Neural progenitor cell (in vitro differentiated cells): ENCODE data around the gene XPO5. TPM values are rescaled to one million over a fixed set of nuclear protein-coding genes. Genes with fewer than 3 reads are reported as not detected.
"Not testable (repeated sequence)": the region's sequence is repeated elsewhere in the genome, so short reads cannot be mapped to it uniquely, and the experiment has no call there.

Experiments used
- DNase-seq: peaks from one replicate; pipeline ENCODE4 v3.0.0-alpha.2; 2016; ENCODE audit warnings: low spot score
- H2AFZ ChIP-seq: fragments of 200-600 bp; sonication (generic); replicated peaks from 2 replicates; pipeline ENCODE4 v1.6.1; 2016; ENCODE audit warnings: antibody characterized with exemption
- H3F3A ChIP-seq: fragments of 200-600 bp; sonication (generic); 2 replicates; pipeline ENCODE4 v1.6.1; 2016; ENCODE audit warnings: antibody characterized with exemption, low read depth
- H3K27ac ChIP-seq: fragments of 200-600 bp; sonication (generic); 2 replicates; pipeline ENCODE4 v1.5.1; 2016; ENCODE audit warnings: mild to moderate bottlenecking
- H3K27me3 ChIP-seq: fragments of 200-600 bp; sonication (generic); 2 replicates; pipeline ENCODE4 v1.6.1; 2016; ENCODE audit warnings: mild to moderate bottlenecking, moderate library complexity
- H3K36me3 ChIP-seq: fragments of 200-600 bp; sonication (generic); 2 replicates; pipeline ENCODE4 v1.5.1; 2016
- H3K4me1 ChIP-seq: fragments of 200-600 bp; sonication (generic); 2 replicates; pipeline ENCODE4 v1.6.1; 2016; ENCODE audit warnings: mixed run types
- H3K4me2 ChIP-seq: fragments of 200-600 bp; sonication (generic); 2 replicates; pipeline ENCODE4 v1.6.1; 2016
- H3K4me3 ChIP-seq: fragments of 200-600 bp; sonication (generic); 2 replicates; pipeline ENCODE4 v1.5.1; 2016
- H3K79me2 ChIP-seq: fragments of 200-600 bp; sonication (generic); 2 replicates; pipeline ENCODE4 v1.6.1; 2016; ENCODE audit warnings: low read depth
- H3K9ac ChIP-seq: fragments of 200-600 bp; sonication (generic); 2 replicates; pipeline ENCODE4 v1.6.1; 2016
- H3K9me3 ChIP-seq: fragments of 200-600 bp; sonication (generic); 2 replicates; pipeline ENCODE4 v1.5.1; 2016; ENCODE audit warnings: low read depth
- H4K20me1 ChIP-seq: fragments of 200-600 bp; sonication (generic); 2 replicates; pipeline ENCODE4 v1.6.1; 2016; ENCODE audit warnings: low read depth
- H3K27ac Mint-ChIP-seq: 3 replicates; pipeline ENCODE4 v1.8.0; 2021; ENCODE audit warnings: mixed read lengths
- H3K27me3 Mint-ChIP-seq: 2 replicates; pipeline ENCODE4 v1.8.0; 2022; ENCODE audit warnings: low read depth, mild to moderate bottlenecking, inconsistent platforms, moderate library complexity, mixed read lengths; ENCODE audit not compliant: insufficient read depth
- H3K36me3 Mint-ChIP-seq: 3 replicates; pipeline ENCODE4 v1.8.0; 2021; ENCODE audit warnings: mixed read lengths
- H3K4me1 Mint-ChIP-seq: 3 replicates; pipeline ENCODE4 v1.8.0; 2021; ENCODE audit warnings: mixed read lengths
- H3K4me3 Mint-ChIP-seq: 3 replicates; pipeline ENCODE4 v1.8.0; 2021; ENCODE audit warnings: mild to moderate bottlenecking, moderate library complexity, mixed read lengths
- H3K9me3 Mint-ChIP-seq: 3 replicates; pipeline ENCODE4 v1.8.0; 2020; ENCODE audit warnings: mixed read lengths
- CTCF ChIP-seq: fragments of 200-600 bp; sonication (generic); IDR thresholded peaks from 2 replicates; pipeline ENCODE4 v1.5.1; 2017; ENCODE audit warnings: antibody characterized with exemption, mild to moderate bottlenecking
- EZH2 ChIP-seq: fragments of 200-600 bp; sonication (generic); IDR thresholded peaks from 2 replicates; pipeline ENCODE4 v1.6.1; 2017; ENCODE audit warnings: antibody characterized with exemption, mild to moderate bottlenecking, moderate library complexity
- EZH2phosphoT487 ChIP-seq: fragments of 200-600 bp; sonication (generic); IDR thresholded peaks from 2 replicates; pipeline ENCODE4 v1.6.1; 2017; ENCODE audit warnings: antibody characterized with exemption
- total RNA-seq: library from RNA; depleted of rRNA; stranded (reverse); fragments of >200 nt; gene quantifications from 2 replicates; pipeline ENCODE4 v1.2.3, GENCODE V29; 2015; ENCODE audit warnings: low replicate concordance

XPO5 gene
- total RNA-seq, 1 donor from 2014 or later, result 65.0 TPM

GRCh38 chr6:43540507-43540906 lies 35.3 kb downstream of the XPO5 start:
- no peak for DNase-seq
- TF ChIP-seq CTCF (no peak), EZH2phosphoT487 (no peak), EZH2 (no peak)
- H3K4me2 ChIP-seq, result no peak overlapping the region
- H3K27ac ChIP-seq, result no peak overlapping the region
- no peaks in the 10 kb centered on the region for H3F3A ChIP-seq
- no peak overlapping the region for H3K27ac Mint-ChIP-seq
- no peaks in the 10 kb centered on the region for H3K27me3 Mint-ChIP-seq
- peaks cover 21% of the 10 kb centered on the region for H3K36me3 ChIP-seq
- H4K20me1 ChIP-seq, result no peaks in the 10 kb centered on the region
- H3K4me1 Mint-ChIP-seq, result no peaks in the 10 kb centered on the region
- H3K9me3 Mint-ChIP-seq, result no peaks in the 10 kb centered on the region
- no peak overlapping the region for H3K4me3 ChIP-seq
- H3K27me3 ChIP-seq, result no peaks in the 10 kb centered on the region
- peaks cover 15% of the 10 kb centered on the region for H3K36me3 Mint-ChIP-seq
- no peak overlapping the region for H3K9ac ChIP-seq
- no peaks in the 10 kb centered on the region for H3K9me3 ChIP-seq
- H2AFZ ChIP-seq, result no peak overlapping the region
- H3K4me1 ChIP-seq, result no peaks in the 10 kb centered on the region
- no peak overlapping the region for H3K4me3 Mint-ChIP-seq
- no peaks in the 10 kb centered on the region for H3K79me2 ChIP-seq

GRCh38 chr6:43539409-43539808 lies 36.4 kb downstream of the XPO5 start:
- H3K4me1 ChIP-seq, DNase-seq, H3F3A ChIP-seq, H3K4me3 ChIP-seq, H3K4me3 Mint-ChIP-seq, H3K9me3 ChIP-seq, H4K20me1 ChIP-seq, H3K27me3 Mint-ChIP-seq, H3K27ac Mint-ChIP-seq, H3K9ac ChIP-seq, H3K9me3 Mint-ChIP-seq, H3K4me2 ChIP-seq, H2AFZ ChIP-seq, H3K79me2 ChIP-seq, H3K27ac ChIP-seq, H3K4me1 Mint-ChIP-seq, H3K27me3 ChIP-seq: not testable (repeated sequence)
- peaks cover 20% of the 10 kb centered on the region for H3K36me3 ChIP-seq
- peaks cover 13% of the 10 kb centered on the region for H3K36me3 Mint-ChIP-seq

GRCh38 chr6:43538986-43539385 lies 36.9 kb downstream of the XPO5 start:
- not testable (repeated sequence) for H3K4me1 ChIP-seq, H3K4me2 ChIP-seq, H3K9me3 Mint-ChIP-seq, H3K27ac ChIP-seq, H3K27ac Mint-ChIP-seq, H3K9ac ChIP-seq, H2AFZ ChIP-seq, H3K27me3 Mint-ChIP-seq, H3K9me3 ChIP-seq, DNase-seq, H3F3A ChIP-seq, H3K79me2 ChIP-seq, H3K27me3 ChIP-seq, H3K4me3 ChIP-seq, H4K20me1 ChIP-seq, H3K4me1 Mint-ChIP-seq, H3K4me3 Mint-ChIP-seq
- peaks cover 12% of the 10 kb centered on the region for H3K36me3 Mint-ChIP-seq
- peaks cover 20% of the 10 kb centered on the region for H3K36me3 ChIP-seq

- no peaks in the 10 kb centered on the region for H3K79me2 ChIP-seq
- no peaks in the 10 kb centered on the region for H3K27me3 ChIP-seq
- Mint-ChIP-seq H3K9me3 (no peaks in the 10 kb centered on the region), H3K4me3 (no peak overlapping the region), H3K4me1 (no peaks in the 10 kb centered on the region), H3K36me3 (peaks cover 14% of the 10 kb centered on the region), H3K27ac (no peak overlapping the region), H3K27me3 (peaks cover 3% of the 10 kb centered on the region)
- no peaks in the 10 kb centered on the region for H3K36me3 ChIP-seq
- H3K27ac ChIP-seq, result no peak overlapping the region
- TF ChIP-seq EZH2, result no peak
- no peak for TF ChIP-seq EZH2phosphoT487
- no peak for TF ChIP-seq CTCF
- DNase-seq, result no peak
- no peak overlapping the region for H3K4me2 ChIP-seq
- H3K4me1 ChIP-seq, result no peaks in the 10 kb centered on the region
- H3K9ac ChIP-seq, result no peak overlapping the region
- no peaks in the 10 kb centered on the region for H4K20me1 ChIP-seq
- no peaks in the 10 kb centered on the region for H3F3A ChIP-seq
- no peaks in the 10 kb centered on the region for H3K9me3 ChIP-seq
- no peak overlapping the region for H2AFZ ChIP-seq
- no peak overlapping the region for H3K4me3 ChIP-seq
Measured at GRCh38 chr6:43532201-43532600, 43.6 kb downstream of the XPO5 start.
